Mucosa of descending colon (tissue), 3 donors: ENCODE measurements around the gene GSG1L. TPM values are rescaled to one million over a fixed set of nuclear protein-coding genes. Genes with fewer than 3 reads are reported as not detected.

Source experiments
- ATAC-seq: fragments of 200-7000 bp; cut with Tn5 transposase; one replicate; pipeline ENCODE4 v1.9.1; 2020; ENCODE audit warnings: mild to moderate bottlenecking, moderate library complexity
- DNase-seq, 3 donors: peaks; one replicate each; pipeline ENCODE4 v3.0.0-alpha.2; 2020
- H3K36me3 ChIP-seq: fragments of 200-600 bp; one replicate; pipeline ENCODE4 v1.8.0; 2021; ENCODE audit warnings: low read depth, mild to moderate bottlenecking
- H3K4me1 ChIP-seq: fragments of 200-600 bp; one replicate; pipeline ENCODE4 v1.8.0; 2021; ENCODE audit warnings: low read depth, mild to moderate bottlenecking
- H3K4me3 ChIP-seq: fragments of 200-600 bp; one replicate; pipeline ENCODE4 v1.8.0; 2021; ENCODE audit warnings: mild to moderate bottlenecking
- H3K9me3 ChIP-seq: fragments of 200-600 bp; one replicate; pipeline ENCODE4 v1.8.0; 2021; ENCODE audit warnings: mild to moderate bottlenecking
- CTCF ChIP-seq: fragments of 200-600 bp; IDR thresholded peaks from one replicate; pipeline ENCODE4 v1.8.0; 2022; ENCODE audit warnings: antibody characterized with exemption, mild to moderate bottlenecking
- intact Hi-C, 2 donors: fragments of 100-400 bp; cut with DNase I in 1 of 2; cut with micrococcal nuclease in 1 of 2; formaldehyde crosslinking; loops; one replicate each; pipeline versions ENCODE4 v1.11.0 to v1.11.1; 2022; cut with DNase I, micrococcal nuclease
- total RNA-seq, 3 donors: library from RNA; stranded (reverse); fragmentation: NEBNext Ultra II Directional in 2 of 3; extraction: Animal tissue kit (Norgen Biotek cat#: 25700) in 2 of 3; gene quantifications; one replicate each; pipeline versions ENCODE4 v1.2.1 to v1.2.4, GENCODE V29; 2021 to 2023
- donor health status: DM: no; HTN: no; CAD: no; lungs with moderate emphysema.
- donor health status: DM: no; HTN: no; CAD: no.
- donor health status: DM: no; HTN: yes; CAD: no.

GSG1L gene
- total RNA-seq, 3 donors from 2014 or later, result 0.46 to 1.2 TPM; not detected in 1

DNA sequence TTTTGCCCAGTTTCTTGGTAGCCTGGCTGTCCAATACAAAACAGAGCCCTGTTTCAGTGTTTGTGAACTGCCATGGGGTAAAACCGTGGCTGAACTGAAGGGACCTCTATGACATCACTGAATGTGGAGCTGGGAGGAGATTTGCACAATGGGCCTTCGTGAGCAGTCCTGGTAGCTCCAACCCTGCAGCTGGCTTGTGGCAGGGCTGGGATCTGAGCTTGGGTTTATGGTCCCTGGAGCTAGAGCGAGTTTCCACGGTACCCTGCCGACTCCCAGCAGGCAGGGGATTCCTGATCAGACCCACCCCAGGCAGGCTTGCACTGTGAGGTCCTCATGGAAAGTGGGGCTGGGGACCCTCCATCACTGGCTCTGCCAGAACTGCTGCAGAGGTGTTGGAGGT, 247.0 kb downstream of the GSG1L start:
- ATAC-seq (no peak), DNase-seq (no peak)
- TF ChIP-seq CTCF, result no peak
- H3K4me3 ChIP-seq, result no peak overlapping the region
- intact Hi-C loops, result no loop called here
- no peaks in the 10 kb centered on the region for H3K4me1 ChIP-seq
- H3K36me3 ChIP-seq, result no peaks in the 10 kb centered on the region
- H3K9me3 ChIP-seq, result no peaks in the 10 kb centered on the region

GRCh38 chr16:27813591-27813990, 249.9 kb downstream of the GSG1L start:
- Histone ChIP-seq H3K36me3 (no peaks in the 10 kb centered on the region), H3K4me1 (no peaks in the 10 kb centered on the region), H3K9me3 (no peaks in the 10 kb centered on the region), H3K4me3 (no peak overlapping the region)
- no peak for DNase-seq
- no peak for TF ChIP-seq CTCF
- ATAC-seq, result no peak
- intact Hi-C loops, result no loop called here

DNA sequence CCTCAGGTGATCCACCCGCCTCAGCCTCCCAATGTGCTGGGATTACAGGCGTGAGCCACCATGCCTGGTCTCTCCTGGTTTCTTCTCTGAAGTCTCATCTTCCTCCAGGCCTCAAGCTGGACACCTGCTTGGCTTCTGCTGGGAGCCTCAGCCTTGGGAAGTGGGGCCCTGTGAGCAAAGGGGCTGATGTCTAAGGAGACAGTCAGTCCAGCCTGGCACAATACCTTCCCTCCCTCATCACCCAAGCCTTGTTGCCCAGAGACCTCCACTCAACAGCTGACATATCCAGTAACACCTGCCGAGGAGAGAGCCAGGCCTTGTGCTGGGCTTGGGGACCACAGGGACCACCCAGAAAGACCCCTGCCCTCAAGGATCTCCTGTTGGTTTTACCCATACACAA, 251.6 kb downstream of the GSG1L start:
- ATAC-seq (no peak), DNase-seq (no peak)
- no peak for TF ChIP-seq CTCF
- H3K4me3 ChIP-seq, result no peak overlapping the region
- intact Hi-C loops, result no loop called here
- no peaks in the 10 kb centered on the region for H3K4me1 ChIP-seq
- no peaks in the 10 kb centered on the region for H3K9me3 ChIP-seq
- H3K36me3 ChIP-seq, result no peaks in the 10 kb centered on the region

DNA sequence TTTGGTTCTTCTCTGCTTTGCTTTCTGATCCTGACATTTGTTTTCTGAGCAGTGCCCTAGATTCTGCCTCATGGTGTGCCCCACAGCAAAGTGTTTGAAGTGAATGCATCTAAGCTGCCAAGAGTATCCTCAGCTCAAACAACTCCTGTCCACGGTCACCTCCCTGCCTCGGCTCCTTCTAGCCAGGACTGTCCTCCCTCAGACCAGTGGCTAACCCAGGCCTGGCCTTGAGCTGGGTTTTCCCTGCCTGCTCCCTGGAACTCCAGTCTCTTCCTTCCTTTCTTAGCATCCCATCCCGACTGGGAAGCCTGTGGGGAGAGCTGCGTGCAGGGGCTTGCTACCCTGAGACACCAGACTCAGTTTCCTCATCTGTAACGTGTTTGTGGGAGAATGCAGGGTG, 256.5 kb downstream of the GSG1L start:
- DNase-seq, result no peak
- ATAC-seq, result no peak
- intact Hi-C loops, result no loop called here

DNA sequence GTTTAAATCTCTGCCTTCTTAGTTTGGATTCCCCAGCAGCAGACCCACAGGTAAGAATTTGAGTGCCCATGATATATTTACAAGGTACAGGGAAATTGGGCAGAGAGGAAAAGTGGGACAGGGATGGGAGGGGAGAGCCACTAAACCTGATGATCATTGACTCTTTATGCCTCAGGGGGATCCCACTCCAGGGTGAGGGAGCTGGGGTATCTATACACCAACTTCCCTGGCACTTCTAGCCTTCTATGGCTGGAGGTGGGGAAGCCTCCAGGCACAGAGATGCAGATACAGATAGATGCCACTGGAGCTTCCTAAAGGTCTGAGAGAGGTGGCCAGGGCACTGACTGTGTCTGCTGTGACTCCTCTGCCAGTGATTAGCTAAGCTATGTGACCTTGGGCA, 257.1 kb downstream of the GSG1L start:
- Histone ChIP-seq H3K4me3 (no peak overlapping the region), H3K4me1 (no peaks in the 10 kb centered on the region), H3K36me3 (no peaks in the 10 kb centered on the region), H3K9me3 (no peaks in the 10 kb centered on the region)
- DNase-seq, result no peak
- no peak for ATAC-seq
- no peak for TF ChIP-seq CTCF
- intact Hi-C loops, result no loop called here

More for the DNA sequence above, 256.5 kb downstream of the GSG1L start:
- H3K4me3 ChIP-seq, result no peak overlapping the region
- H3K9me3 ChIP-seq, result no peaks in the 10 kb centered on the region
- H3K4me1 ChIP-seq, result no peaks in the 10 kb centered on the region
- TF ChIP-seq CTCF, result no peak
- H3K36me3 ChIP-seq, result no peaks in the 10 kb centered on the region

DNA sequence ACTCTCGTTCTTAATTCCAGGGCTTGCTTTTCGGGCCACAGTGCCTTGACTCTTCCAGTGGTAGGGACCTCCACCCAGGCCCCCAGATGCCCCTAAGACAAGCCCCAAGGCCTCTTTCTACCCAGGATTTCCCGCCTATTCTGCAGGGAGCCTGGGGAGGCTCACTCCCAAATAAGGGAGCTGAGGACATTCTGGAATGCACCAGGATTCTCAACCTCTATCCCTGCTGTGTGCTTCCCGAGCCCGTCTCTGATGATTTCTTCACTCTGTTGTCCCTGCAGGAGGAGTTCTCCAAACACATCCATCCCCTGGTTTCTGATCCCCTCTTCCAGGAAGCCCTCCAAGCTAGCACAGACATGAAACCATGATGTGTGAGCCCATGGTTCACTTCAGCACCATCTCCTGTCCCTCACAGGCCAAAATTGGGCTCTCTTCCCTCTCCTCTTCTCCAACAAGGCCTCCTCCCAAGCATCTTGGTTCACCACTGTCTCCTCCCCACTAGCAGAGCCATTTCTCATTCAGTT, 257.6 kb downstream of the GSG1L start:
- intact Hi-C loops, result no loop called here
- H3K9me3 ChIP-seq, result no peaks in the 10 kb centered on the region
- H3K4me1 ChIP-seq, result no peaks in the 10 kb centered on the region
- no peak for TF ChIP-seq CTCF
- H3K36me3 ChIP-seq, result no peaks in the 10 kb centered on the region
- DNase-seq (no peak), ATAC-seq (no peak)
- no peak overlapping the region for H3K4me3 ChIP-seq
